ENCODE measurements around the gene C2orf78. TPM values are rescaled to one million over a fixed set of nuclear protein-coding genes. Genes with fewer than 3 reads are reported as not detected.
"Not testable (repeated sequence)": the region's sequence is repeated elsewhere in the genome, so short reads cannot be mapped to it uniquely, and the experiment has no call there.

C2orf78 gene
- total RNA-seq, 1 experiment from 2014 or later: not detected

DNA sequence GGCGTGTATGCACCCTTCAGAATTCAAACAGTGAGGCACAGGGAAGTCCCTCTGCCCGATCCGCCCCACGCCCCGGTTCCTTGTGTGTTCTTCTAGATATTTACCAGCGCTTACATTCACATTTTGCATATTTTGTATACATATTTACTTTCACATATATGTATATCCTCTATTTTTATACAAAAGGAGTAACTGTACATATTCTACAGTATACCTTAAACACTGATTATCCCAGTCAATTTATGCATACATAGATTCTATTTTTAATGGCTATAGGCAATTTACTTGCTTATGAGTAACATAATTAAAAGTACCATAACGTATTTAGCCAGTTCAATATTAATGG lies 3.8 kb upstream of the C2orf78 start:
- ChIA-PET CTCF (interaction anchor here (0.5 to 0.6 kb wide), 2 partner anchors 188 to 398 kb away, joined by 4 to 9 read pairs; no protein-coding TSS in a partner anchor), POLR2A (interaction anchor here (0.6 kb wide), 2 partner anchors 16 to 66 kb away, joined by 4 to 5 read pairs; no protein-coding TSS in a partner anchor)
- intact Hi-C loops (cut with micrococcal nuclease; ENCODE audit: unreplicated experiment): no loop called here
- ATAC-seq (no peak; the same call in 1 of the 2 replicates), DNase-seq (ENCODE audit: low read depth, low spot score) (no peak)
- peaks cover 11% of the 10 kb centered on the region for H3K4me1 ChIP-seq (ENCODE audit: control insufficient read depth, insufficient read depth, low read length)
- no peak for TF ChIP-seq TCF7L2 (IDR thresholded peaks at IDR 0.05; ENCODE audit: low read depth, low read length)
- TF ChIP-seq, protein P1, sequence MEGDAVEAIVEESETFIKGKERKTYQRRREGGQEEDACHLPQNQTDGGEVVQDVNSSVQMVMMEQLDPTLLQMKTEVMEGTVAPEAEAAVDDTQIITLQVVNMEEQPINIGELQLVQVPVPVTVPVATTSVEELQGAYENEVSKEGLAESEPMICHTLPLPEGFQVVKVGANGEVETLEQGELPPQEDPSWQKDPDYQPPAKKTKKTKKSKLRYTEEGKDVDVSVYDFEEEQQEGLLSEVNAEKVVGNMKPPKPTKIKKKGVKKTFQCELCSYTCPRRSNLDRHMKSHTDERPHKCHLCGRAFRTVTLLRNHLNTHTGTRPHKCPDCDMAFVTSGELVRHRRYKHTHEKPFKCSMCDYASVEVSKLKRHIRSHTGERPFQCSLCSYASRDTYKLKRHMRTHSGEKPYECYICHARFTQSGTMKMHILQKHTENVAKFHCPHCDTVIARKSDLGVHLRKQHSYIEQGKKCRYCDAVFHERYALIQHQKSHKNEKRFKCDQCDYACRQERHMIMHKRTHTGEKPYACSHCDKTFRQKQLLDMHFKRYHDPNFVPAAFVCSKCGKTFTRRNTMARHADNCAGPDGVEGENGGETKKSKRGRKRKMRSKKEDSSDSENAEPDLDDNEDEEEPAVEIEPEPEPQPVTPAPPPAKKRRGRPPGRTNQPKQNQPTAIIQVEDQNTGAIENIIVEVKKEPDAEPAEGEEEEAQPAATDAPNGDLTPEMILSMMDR (IDR thresholded peaks at IDR 0.05): peak; percentile 24
- H3K4me3 ChIP-seq (ENCODE audit: low read depth in 2 of 2, low read length in 2 of 2): peak overlapping the region; percentile 91
- no peaks in the 10 kb centered on the region for H3K9me3 ChIP-seq (ENCODE audit: control insufficient read depth, insufficient read depth, low read depth, low read length)
- BruUV-seq (replicated peaks): no TSS peak
- in situ Hi-C loops (cut with HindIII; ENCODE audit: low pct_unique_long_range_greater_than_20kb, low sequenced_read_pairs): no loop called here
- peaks cover 16% of the 10 kb centered on the region for H3K36me3 ChIP-seq (ENCODE audit: control insufficient read depth, insufficient read depth, low read length)
- H3K27me3 ChIP-seq (ENCODE audit: control insufficient read depth, insufficient read depth, low read length): no peaks in the 10 kb centered on the region
- H3K27ac ChIP-seq (ENCODE audit: low read length): no peak overlapping the region

DNA sequence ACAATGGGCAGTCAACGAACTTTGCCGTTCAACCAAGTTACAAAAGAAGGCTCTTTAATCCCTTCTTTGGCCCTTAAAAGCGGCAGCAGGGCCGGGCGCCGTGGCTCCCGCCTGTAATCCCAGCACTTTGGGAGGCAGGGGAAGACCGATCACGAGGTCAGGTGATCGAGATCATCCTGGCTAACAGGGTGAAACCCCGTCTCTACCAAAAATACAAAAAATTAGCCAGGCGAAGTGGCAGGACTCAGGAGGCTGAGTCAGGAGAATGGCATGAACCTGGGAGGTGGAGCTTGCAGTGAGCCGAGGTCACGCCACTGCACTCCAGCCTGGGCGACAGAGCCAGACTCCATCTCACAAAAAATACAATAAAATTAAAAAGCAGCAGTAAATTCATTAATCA lies 581 bp upstream of the C2orf78 start:
- H3K27me3 ChIP-seq (ENCODE audit: control insufficient read depth, insufficient read depth, low read length); in situ Hi-C loops (cut with HindIII; ENCODE audit: low pct_unique_long_range_greater_than_20kb, low sequenced_read_pairs); H3K4me1 ChIP-seq (ENCODE audit: control insufficient read depth, insufficient read depth, low read length); BruUV-seq (replicated peaks); CTCF ChIA-PET; H3K36me3 ChIP-seq (ENCODE audit: control insufficient read depth, insufficient read depth, low read length); intact Hi-C loops (cut with micrococcal nuclease; ENCODE audit: unreplicated experiment); POLR2A ChIA-PET; H3K9me3 ChIP-seq (ENCODE audit: control insufficient read depth, insufficient read depth, low read depth, low read length): not testable (repeated sequence)
- DNase-seq (ENCODE audit: low read depth, low spot score): peak; percentile 25
- peak; percentile 46; the same call in 1 of the 2 replicates for ATAC-seq
- Histone ChIP-seq H3K4me3 (ENCODE audit: low read depth in 2 of 2, low read length in 2 of 2) (peak overlapping the region; percentile 14 to 45; a peak in 3 of 4 replicates), H3K27ac (ENCODE audit: low read length) (peak overlapping the region; percentile 82)

DNA sequence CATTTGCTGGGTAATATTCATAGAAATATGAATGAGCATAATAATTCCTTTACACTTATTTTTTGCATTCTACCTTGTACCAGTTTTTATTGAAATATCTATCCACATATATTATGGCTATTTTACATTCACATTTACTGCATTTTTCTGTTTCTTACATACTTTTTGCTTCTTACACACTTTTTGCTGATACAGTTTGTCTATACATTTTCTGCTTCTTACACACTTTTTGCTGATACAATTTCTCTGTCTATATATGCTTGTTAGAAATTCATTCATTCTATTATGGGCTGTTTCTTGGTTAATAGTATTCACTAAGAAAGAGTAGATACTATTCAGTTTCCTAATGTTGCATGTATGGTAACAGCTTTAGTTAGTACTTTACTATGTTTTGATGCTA lies 27.9 kb downstream of the C2orf78 start:
- H3K27me3 ChIP-seq (ENCODE audit: control insufficient read depth, insufficient read depth, low read length): peaks cover 3% of the 10 kb centered on the region; the same call in 1 of the 2 replicates
- H3K4me3 ChIP-seq (ENCODE audit: low read depth in 2 of 2, low read length in 2 of 2): no peak overlapping the region
- TF ChIP-seq, protein P1 (IDR thresholded peaks at IDR 0.05): no peak
- TF ChIP-seq POLR2AphosphoS5 (IDR thresholded peaks at IDR 0.05; ENCODE audit: low read depth, low read length) (no peak), TCF7L2 (IDR thresholded peaks at IDR 0.05; ENCODE audit: low read depth, low read length) (no peak), SIN3A (IDR thresholded peaks at IDR 0.05; ENCODE audit: borderline replicate concordance, insufficient read depth, low read depth, low read length) (no peak)
- TF ChIP-seq, protein P2, sequence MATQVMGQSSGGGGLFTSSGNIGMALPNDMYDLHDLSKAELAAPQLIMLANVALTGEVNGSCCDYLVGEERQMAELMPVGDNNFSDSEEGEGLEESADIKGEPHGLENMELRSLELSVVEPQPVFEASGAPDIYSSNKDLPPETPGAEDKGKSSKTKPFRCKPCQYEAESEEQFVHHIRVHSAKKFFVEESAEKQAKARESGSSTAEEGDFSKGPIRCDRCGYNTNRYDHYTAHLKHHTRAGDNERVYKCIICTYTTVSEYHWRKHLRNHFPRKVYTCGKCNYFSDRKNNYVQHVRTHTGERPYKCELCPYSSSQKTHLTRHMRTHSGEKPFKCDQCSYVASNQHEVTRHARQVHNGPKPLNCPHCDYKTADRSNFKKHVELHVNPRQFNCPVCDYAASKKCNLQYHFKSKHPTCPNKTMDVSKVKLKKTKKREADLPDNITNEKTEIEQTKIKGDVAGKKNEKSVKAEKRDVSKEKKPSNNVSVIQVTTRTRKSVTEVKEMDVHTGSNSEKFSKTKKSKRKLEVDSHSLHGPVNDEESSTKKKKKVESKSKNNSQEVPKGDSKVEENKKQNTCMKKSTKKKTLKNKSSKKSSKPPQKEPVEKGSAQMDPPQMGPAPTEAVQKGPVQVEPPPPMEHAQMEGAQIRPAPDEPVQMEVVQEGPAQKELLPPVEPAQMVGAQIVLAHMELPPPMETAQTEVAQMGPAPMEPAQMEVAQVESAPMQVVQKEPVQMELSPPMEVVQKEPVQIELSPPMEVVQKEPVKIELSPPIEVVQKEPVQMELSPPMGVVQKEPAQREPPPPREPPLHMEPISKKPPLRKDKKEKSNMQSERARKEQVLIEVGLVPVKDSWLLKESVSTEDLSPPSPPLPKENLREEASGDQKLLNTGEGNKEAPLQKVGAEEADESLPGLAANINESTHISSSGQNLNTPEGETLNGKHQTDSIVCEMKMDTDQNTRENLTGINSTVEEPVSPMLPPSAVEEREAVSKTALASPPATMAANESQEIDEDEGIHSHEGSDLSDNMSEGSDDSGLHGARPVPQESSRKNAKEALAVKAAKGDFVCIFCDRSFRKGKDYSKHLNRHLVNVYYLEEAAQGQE (IDR thresholded peaks at IDR 0.05; ENCODE audit: insufficient read depth in 1 of 2, low read depth in 2 of 2, low read length in 1 of 2): no peak
- ATAC-seq (no peak), DNase-seq (ENCODE audit: low read depth, low spot score) (no peak)
- ChIA-PET POLR2A (no interaction called here), CTCF (interaction anchor here (1.0 kb wide), 1 partner anchor 17 kb away, joined by 3 read pairs; the partner anchor contains the start of gene STAMBP)
- H3K36me3 ChIP-seq (ENCODE audit: control insufficient read depth, insufficient read depth, low read length): no peaks in the 10 kb centered on the region
- H3K27ac ChIP-seq (ENCODE audit: low read length): no peak overlapping the region
- no TSS peak for BruUV-seq (replicated peaks)
- no peaks in the 10 kb centered on the region for H3K9me3 ChIP-seq (ENCODE audit: control insufficient read depth, insufficient read depth, low read depth, low read length)
- in situ Hi-C loops (cut with HindIII; ENCODE audit: low pct_unique_long_range_greater_than_20kb, low sequenced_read_pairs) (no loop called here), intact Hi-C loops (cut with micrococcal nuclease; ENCODE audit: unreplicated experiment) (no loop called here)
- H3K4me1 ChIP-seq (ENCODE audit: control insufficient read depth, insufficient read depth, low read length): no peaks in the 10 kb centered on the region
